Breast epithelium (tissue), 3 donors: Measurements from ENCODE around the gene C19orf25.

Experiments used
- POLR2A ChIP-seq: fragments of 450-650 bp; IDR thresholded peaks from one replicate; pipeline ENCODE4 v1.6.1; 2016; ENCODE audit warnings: antibody characterized with exemption, mild to moderate bottlenecking, moderate library complexity
- TF ChIP-seq, protein P1 (sequence below), 3 donors: fragments of 450-650 bp; IDR thresholded peaks; one replicate each; pipeline ENCODE4 v1.5.1; 2016 to 2017; ENCODE audit warnings: antibody characterized with exemption in 3 of 3, mild to moderate bottlenecking in 3 of 3, moderate library complexity in 3 of 3

DNA sequence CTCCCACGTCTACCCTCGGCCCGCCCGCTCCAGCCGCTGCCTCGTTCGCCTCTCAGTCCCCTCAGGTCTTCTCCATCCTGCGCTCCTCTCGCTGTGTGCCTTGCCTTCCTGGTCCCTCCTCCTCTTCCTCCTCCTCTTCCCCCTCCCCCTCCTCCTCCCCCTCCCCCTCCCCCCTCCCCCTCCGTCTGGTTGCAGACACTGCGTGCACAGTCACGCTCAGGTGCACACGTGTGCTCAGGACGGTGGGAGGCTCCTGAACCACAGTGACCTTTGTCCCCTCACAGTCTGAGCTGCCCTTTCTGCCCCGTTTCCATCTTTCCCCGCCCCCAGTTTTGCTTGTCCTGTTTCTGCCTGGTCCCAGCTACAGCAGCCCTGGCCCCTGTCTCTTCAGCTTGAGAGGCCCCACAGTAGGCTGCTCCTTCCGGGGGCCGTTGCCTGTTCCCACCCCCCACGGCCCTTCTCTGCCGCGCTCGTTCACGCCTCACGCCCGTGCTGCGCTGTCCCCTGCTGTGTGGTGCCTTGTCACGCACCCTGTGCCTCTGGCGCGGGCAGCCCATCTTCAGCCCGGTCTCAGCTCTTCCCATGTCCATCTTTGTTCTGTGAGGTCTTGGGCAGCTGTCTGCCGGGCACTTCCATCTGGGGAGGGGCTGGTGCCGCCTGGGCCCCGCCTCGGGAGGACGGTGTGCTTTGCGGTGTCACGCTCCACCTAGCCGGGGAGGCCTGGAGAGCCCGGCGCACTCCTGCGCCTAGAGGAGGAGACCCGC, 54.6 kb downstream of the C19orf25 start:
- no peak for TF ChIP-seq POLR2A
- TF ChIP-seq, protein P1, sequence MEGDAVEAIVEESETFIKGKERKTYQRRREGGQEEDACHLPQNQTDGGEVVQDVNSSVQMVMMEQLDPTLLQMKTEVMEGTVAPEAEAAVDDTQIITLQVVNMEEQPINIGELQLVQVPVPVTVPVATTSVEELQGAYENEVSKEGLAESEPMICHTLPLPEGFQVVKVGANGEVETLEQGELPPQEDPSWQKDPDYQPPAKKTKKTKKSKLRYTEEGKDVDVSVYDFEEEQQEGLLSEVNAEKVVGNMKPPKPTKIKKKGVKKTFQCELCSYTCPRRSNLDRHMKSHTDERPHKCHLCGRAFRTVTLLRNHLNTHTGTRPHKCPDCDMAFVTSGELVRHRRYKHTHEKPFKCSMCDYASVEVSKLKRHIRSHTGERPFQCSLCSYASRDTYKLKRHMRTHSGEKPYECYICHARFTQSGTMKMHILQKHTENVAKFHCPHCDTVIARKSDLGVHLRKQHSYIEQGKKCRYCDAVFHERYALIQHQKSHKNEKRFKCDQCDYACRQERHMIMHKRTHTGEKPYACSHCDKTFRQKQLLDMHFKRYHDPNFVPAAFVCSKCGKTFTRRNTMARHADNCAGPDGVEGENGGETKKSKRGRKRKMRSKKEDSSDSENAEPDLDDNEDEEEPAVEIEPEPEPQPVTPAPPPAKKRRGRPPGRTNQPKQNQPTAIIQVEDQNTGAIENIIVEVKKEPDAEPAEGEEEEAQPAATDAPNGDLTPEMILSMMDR (IDR thresholded peaks at IDR 0.05): no peak
